Adrenal gland (tissue), 5 donors: Measurements from ENCODE around the gene NUAK2.
"Not testable (repeated sequence)": the region's sequence is repeated elsewhere in the genome, so short reads cannot be mapped to it uniquely, and the experiment has no call there.

ENCODE experiments used
- CTCF ChIP-seq, 6 experiments: fragments of 450-650 bp in 4 of 6; fragments of 200-600 bp in 2 of 6; sonication (generic) in 1 of 6; IDR thresholded peaks; 1 replicate in 5 of 6; 2 replicates in 1 of 6; pipeline versions ENCODE4 v1.5.1 to v1.8.0; 2016 to 2021; ENCODE audit warnings: antibody characterized with exemption in 6 of 6, mild to moderate bottlenecking in 2 of 6, moderate library complexity in 1 of 6
- POLR2A ChIP-seq, 2 donors: fragments of 450-650 bp; IDR thresholded peaks; one replicate each; pipeline ENCODE4 v1.6.1; 2017; ENCODE audit warnings: antibody characterized with exemption in 2 of 2, mild to moderate bottlenecking in 2 of 2, moderate library complexity in 1 of 2
- donor health status: DM: no; HTN: no; CAD: no.

GRCh38 chr1:205297546-205298177 is 23.9 kb downstream of the NUAK2 start:
- TF ChIP-seq CTCF, POLR2A (IDR thresholded peaks at IDR 0.05): not testable (repeated sequence)
